GM19239 (cell line): Measurements from ENCODE around the gene CLASP1.
"Not testable (repeated sequence)": the region's sequence is repeated elsewhere in the genome, so short reads cannot be mapped to it uniquely, and the experiment has no call there.

Source experiments
- DNase-seq: peaks from one replicate; pipeline ENCODE4 v3.0.0; 2011; ENCODE audit warnings: low spot score; ENCODE audit not compliant: insufficient read length
- FAIRE-seq: peaks from 2 replicates; lab custom pipeline; 2011; peaks lifted over from hg19 to GRCh38; lab: Jason Lieb, UNC

Gene CLASP1

GRCh38 chr2:121664086-121664485 is 14.8 kb upstream of the CLASP1 start:
- DNase-seq (no peak), FAIRE-seq (no peak)

- DNase-seq (no peak), FAIRE-seq (no peak)
These were observed 14.2 kb upstream of the CLASP1 start for GRCh38 chr2:121663434-121663833.

- FAIRE-seq (no peak), DNase-seq (no peak)
These were observed 13.4 kb upstream of the CLASP1 start for GRCh38 chr2:121662656-121663055.

- FAIRE-seq = no peak
These were observed 10.7 kb upstream of the CLASP1 start for GRCh38 chr2:121659933-121660332.

GRCh38 chr2:121658393-121658792 is 9.1 kb upstream of the CLASP1 start:
- FAIRE-seq, DNase-seq: not testable (repeated sequence)

More at GRCh38 chr2:121659933-121660332, 10.7 kb upstream of the CLASP1 start:
- no peak for DNase-seq

- FAIRE-seq = no peak
- DNase-seq = no peak
These were observed 3.8 kb upstream of the CLASP1 start for GRCh38 chr2:121653035-121653434.

GRCh38 chr2:121650315-121650930 is 1.2 kb upstream of the CLASP1 start:
- peak; percentile 71 for FAIRE-seq
- no peak for DNase-seq

- FAIRE-seq (peak; percentile 76), DNase-seq (peak; percentile 82)
These were observed 493 bp upstream of the CLASP1 start for GRCh38 chr2:121649596-121650314.

GRCh38 chr2:121648206-121649148 is 785 bp downstream of the CLASP1 start:
- FAIRE-seq = peak; percentile 40
- DNase-seq = no peak

- no peak for FAIRE-seq
These were observed 1.9 kb downstream of the CLASP1 start for GRCh38 chr2:121647396-121647795.

GRCh38 chr2:121644715-121645114 is 4.5 kb downstream of the CLASP1 start:
- no peak for FAIRE-seq
- no peak for DNase-seq

More at GRCh38 chr2:121647396-121647795, 1.9 kb downstream of the CLASP1 start:
- DNase-seq = no peak

- no peak for DNase-seq
- FAIRE-seq = no peak
These were observed 5.4 kb downstream of the CLASP1 start for GRCh38 chr2:121643877-121644276.

- FAIRE-seq (no peak), DNase-seq (no peak)
These were observed 8.6 kb downstream of the CLASP1 start for GRCh38 chr2:121640380-121641316.

GRCh38 chr2:121639846-121640245 is 9.4 kb downstream of the CLASP1 start:
- not testable (repeated sequence) for DNase-seq, FAIRE-seq

GRCh38 chr2:121638333-121638732 is 10.9 kb downstream of the CLASP1 start:
- no peak for DNase-seq
- no peak for FAIRE-seq

- DNase-seq (no peak), FAIRE-seq (no peak)
These were observed 13.9 kb downstream of the CLASP1 start for GRCh38 chr2:121635371-121635770.

GRCh38 chr2:121634354-121635307 is 14.6 kb downstream of the CLASP1 start:
- FAIRE-seq (peak; percentile 72), DNase-seq (no peak)

- DNase-seq (no peak), FAIRE-seq (no peak)
These were observed 15.8 kb downstream of the CLASP1 start for GRCh38 chr2:121633463-121633862.
